Ovary (tissue), 9 donors: Measurements from ENCODE around the gene C5AR2. TPM values are rescaled to one million over a fixed set of nuclear protein-coding genes. Genes with fewer than 3 reads are reported as not detected.
A peak's percentile ranks its signal among the peaks of the same experiment; 100 is the strongest.

ENCODE experiments used
- DNase-seq, 5 donors: peaks; one replicate each; pipeline ENCODE4 v3.0.0-alpha.2; 2019 to 2020
- H3K27ac ChIP-seq, 2 donors: fragments of 200-600 bp; one replicate each; pipeline versions ENCODE4 v1.5.1 to v1.8.0; 2019 to 2022
- H3K27me3 ChIP-seq: fragments of 200-600 bp; one replicate; pipeline ENCODE4 v1.8.0; 2022
- H3K36me3 ChIP-seq: fragments of 200-600 bp; sonication (generic); one replicate; pipeline ENCODE4 v1.5.1; 2019
- H3K4me1 ChIP-seq: one replicate; pipeline ENCODE4 v1.8.1; 2013; ENCODE audit warnings: mild to moderate bottlenecking, moderate library complexity; ENCODE audit not compliant: insufficient read depth
- H3K4me3 ChIP-seq: fragments of 200-600 bp; sonication (generic); one replicate; pipeline ENCODE4 v1.5.1; 2017
- H3K9me3 ChIP-seq, 2 donors: fragments of 200-600 bp in 1 of 2; sonication (generic) in 1 of 2; one replicate each; pipeline versions ENCODE4 v1.5.1 to v1.8.1; 2013 to 2019; ENCODE audit warnings: mild to moderate bottlenecking in 1 of 2, moderate library complexity in 1 of 2
- CTCF ChIP-seq, 3 donors: fragments of 450-650 bp in 2 of 3; fragments of 200-600 bp in 1 of 3; IDR thresholded peaks; one replicate each; pipeline versions ENCODE4 v1.5.1 to v1.8.0; 2016 to 2022; ENCODE audit warnings: antibody characterized with exemption in 3 of 3, mild to moderate bottlenecking in 1 of 3
- EP300 ChIP-seq: sonication (generic); formaldehyde crosslinking; IDR thresholded peaks from one replicate; pipeline ENCODE4 v1.6.1; 2017; ENCODE audit warnings: antibody characterized with exemption
- POLR2A ChIP-seq: fragments of 450-650 bp; IDR thresholded peaks from one replicate; pipeline ENCODE4 v1.6.1; 2017; ENCODE audit warnings: antibody characterized with exemption, mild to moderate bottlenecking, moderate library complexity
- WGBS, 3 donors: extraction: QIAGEN DNeasy Blood & Tissue Kit in 1 of 3; methylation state at CpG; one replicate each; pipeline versions ENCODE4 v1.1.5 to v1.1.7; 2013 to 2017; 5-methylcytosine and 5-hydroxymethylcytosine counted together
- intact Hi-C, 4 donors: fragments of 100-400 bp; cut with DNase I; formaldehyde crosslinking; loops; one replicate each; pipeline versions ENCODE4 v1.11.0 to v1.15.1; 2022 to 2023
- polyA plus RNA-seq, 2 donors: library from polyadenylated mRNA; stranded (reverse); fragments of 200-250 nt in 1 of 2; fragments of 350-450 nt in 1 of 2; fragmentation: Illumina TruSeq in 1 of 2; extraction: RNeasy Lipid Tissue Mini Kit (QIAGEN cat#74804) in 1 of 2; gene quantifications; one replicate each; pipeline ENCODE4 v1.2.3, GENCODE V29; 2013 to 2014
- total RNA-seq, 7 donors: library from RNA; depleted of rRNA in 2 of 7; stranded (reverse); fragments of >200 nt in 2 of 7; fragmentation: NEBNext Ultra II Directional in 3 of 7; extraction: Animal tissue kit (Norgen Biotek cat#: 25700) in 3 of 7; gene quantifications; one replicate each; pipeline versions ENCODE4 v1.1.0 to v1.2.4, GENCODE V29; 2016 to 2023
- donor health status: DM: no; HTN: no; CAD: no; lungs with moderate emphysema.
- donor health status: DM: no; HTN: no; CAD: no.
- donor health status: Bipolar disorder and iron deficiency.
- donor health status: DM: yes; HTN: yes; CAD: no.
- donor health status: DM: no; HTN: no; CAD: no.
- donor health status: DM: yes; HTN: yes; CAD: no.

Gene C5AR2
- total and polyA plus RNA-seq, 9 donors: 0.41 to 3.9 (median 1.2) TPM

GRCh38 chr19:47302249-47302648, 29.7 kb upstream of the C5AR2 start:
- H3K36me3 ChIP-seq: no peaks in the 10 kb centered on the region
- H3K4me1 ChIP-seq: no peaks in the 10 kb centered on the region
- H3K9me3 ChIP-seq: no peaks in the 10 kb centered on the region
- H3K27me3 ChIP-seq: no peaks in the 10 kb centered on the region
- no peak overlapping the region for H3K27ac ChIP-seq
- intact Hi-C loops: loop anchor here in 2 of 4 donors (10.0 kb wide), 2 partner anchors 103 to 113 kb away; partner anchors contain the start of gene MEIS3 (in 1 of the 2)
- no peak overlapping the region for H3K4me3 ChIP-seq
- DNase-seq: no peak
- WGBS, 3 donors: 94 to 96% (median 94%) methylated on average over 10 of the region's 10 CpGs
- TF ChIP-seq EP300 (no peak), CTCF (IDR thresholded peaks at IDR 0.05) (no peak), POLR2A (no peak)

- H3K4me3 ChIP-seq: no peak overlapping the region
- WGBS, 3 donors: 79 to 92% (median 86%) methylated on average over 6 of the region's 6 CpGs
- H3K27ac ChIP-seq: no peak overlapping the region
- no peaks in the 10 kb centered on the region for H3K9me3 ChIP-seq
- TF ChIP-seq POLR2A (no peak), EP300 (no peak), CTCF (IDR thresholded peaks at IDR 0.05) (no peak)
- no peaks in the 10 kb centered on the region for H3K4me1 ChIP-seq
- DNase-seq: no peak
- intact Hi-C loops: loop anchor here in 2 of 4 donors (10.0 kb wide), 2 partner anchors 101 to 111 kb away; partner anchors contain the start of gene MEIS3 (in 1 of the 2)
- no peaks in the 10 kb centered on the region for H3K36me3 ChIP-seq
- no peaks in the 10 kb centered on the region for H3K27me3 ChIP-seq
Observed at GRCh38 chr19:47303966-47304365, 28.0 kb upstream of the C5AR2 start.

DNA sequence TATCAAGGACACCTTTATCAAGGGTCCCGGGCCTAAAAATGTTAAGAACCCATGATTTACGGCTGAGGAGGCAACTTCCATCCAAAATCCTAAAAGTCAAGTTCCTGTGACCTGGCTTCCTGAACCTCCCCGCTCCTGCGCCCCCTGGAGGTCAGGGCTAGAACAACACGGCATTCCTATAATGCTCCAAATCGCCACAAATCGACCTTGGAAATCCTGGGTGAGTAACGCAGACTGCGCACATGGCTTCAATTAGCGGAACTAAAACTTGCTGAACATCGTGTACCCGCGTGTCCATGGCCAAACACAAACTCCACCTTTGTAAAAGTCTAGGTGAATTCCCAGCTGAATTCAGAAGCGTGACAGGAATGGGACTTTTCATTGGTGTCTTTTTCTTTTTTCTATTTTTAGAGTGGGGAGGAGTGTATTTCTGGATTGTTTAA, 26.6 kb upstream of the C5AR2 start:
- 1 to 2% (median 1%) methylated on average over 14 of the region's 14 CpGs for whole genome bisulfite sequencing, 3 donors
- Histone ChIP-seq H3K27me3 (no peaks in the 10 kb centered on the region), H3K27ac (no peak overlapping the region), H3K4me3 (no peak overlapping the region), H3K4me1 (no peaks in the 10 kb centered on the region), H3K9me3 (no peaks in the 10 kb centered on the region), H3K36me3 (no peaks in the 10 kb centered on the region)
- peak; percentile 67 to 86 (median 79) for DNase-seq
- TF ChIP-seq CTCF (IDR thresholded peaks at IDR 0.05): peak; percentile 29 to 81 (median 70)
- TF ChIP-seq EP300: peak; percentile 43
- no peak for TF ChIP-seq POLR2A
- intact Hi-C loops: loop anchor here in 2 of 4 donors (10.0 kb wide), 2 partner anchors 99 to 109 kb away; partner anchors contain the start of gene MEIS3 (in 1 of the 2)

DNA sequence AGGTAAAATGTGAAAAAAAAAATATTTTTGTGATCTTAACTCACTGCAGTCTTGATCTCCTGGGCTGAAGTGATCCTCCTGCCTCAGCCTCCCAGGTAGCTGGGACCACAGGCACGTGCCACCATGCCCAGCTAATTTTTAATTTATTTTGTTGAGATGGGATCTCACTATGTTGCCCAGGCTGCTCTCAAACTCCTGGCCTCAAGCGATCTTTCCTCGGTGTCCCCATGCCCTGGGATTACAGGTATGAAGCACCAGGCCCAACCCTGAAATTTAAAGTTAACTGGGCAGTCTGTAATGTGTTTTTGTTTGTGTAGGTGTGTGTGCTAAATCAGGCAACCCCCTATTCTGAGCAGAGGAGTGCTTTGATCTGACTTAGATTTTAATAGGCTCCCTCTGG, 25.7 kb upstream of the C5AR2 start:
- DNase-seq: no peak
- Histone ChIP-seq H3K4me3 (no peak overlapping the region), H3K9me3 (no peaks in the 10 kb centered on the region), H3K27ac (no peak overlapping the region), H3K4me1 (no peaks in the 10 kb centered on the region), H3K27me3 (no peaks in the 10 kb centered on the region), H3K36me3 (no peaks in the 10 kb centered on the region)
- WGBS, 3 donors: 93 to 98% (median 97%) methylated on average over 3 of the region's 3 CpGs
- TF ChIP-seq CTCF (IDR thresholded peaks at IDR 0.05) (no peak), EP300 (no peak), POLR2A (no peak)
- intact Hi-C loops: loop anchor here in 2 of 4 donors (10.0 kb wide), 2 partner anchors 98 to 108 kb away; partner anchors contain the start of gene MEIS3 (in 1 of the 2)
